GM21423 (cell line): ENCODE measurements around the gene LPP.

ENCODE experiments used
- ATAC-seq: cut with Tn5 transposase; IDR thresholded peaks from one replicate; pipeline ENCODE4 v1.9.1; 2021; ENCODE audit warnings: mild to moderate bottlenecking, moderate library complexity; ENCODE audit not compliant: unreplicated experiment

LPP gene

GRCh38 chr3:188807006-188807405 lies 653.0 kb downstream of the LPP start:
- ATAC-seq: no peak

GRCh38 chr3:188812198-188812597 lies 658.2 kb downstream of the LPP start:
- ATAC-seq: no peak

DNA sequence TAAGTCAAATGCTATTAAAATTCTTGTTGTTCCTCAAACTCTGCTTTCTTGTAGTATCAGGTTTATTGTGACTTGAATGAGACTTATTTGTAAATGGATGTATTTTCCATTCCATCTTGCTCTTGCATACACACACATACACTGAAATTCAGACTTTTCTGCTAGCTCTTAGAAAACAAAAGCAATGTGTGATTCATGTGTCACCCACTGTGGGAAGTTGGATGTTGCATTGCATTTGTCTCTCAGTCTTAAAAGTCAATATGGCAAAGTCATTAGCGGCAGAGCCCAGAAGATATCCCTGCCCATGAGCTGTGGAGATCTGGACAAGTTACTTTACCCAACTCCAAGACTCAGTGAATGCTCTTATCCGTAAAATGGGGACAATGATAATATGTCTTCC lies 660.6 kb downstream of the LPP start:
- ATAC-seq: no peak

- no peak for ATAC-seq
Measured at GRCh38 chr3:188817103-188817934, 663.4 kb downstream of the LPP start.

- ATAC-seq: no peak
Measured at GRCh38 chr3:188817935-188818269, 663.9 kb downstream of the LPP start.

DNA sequence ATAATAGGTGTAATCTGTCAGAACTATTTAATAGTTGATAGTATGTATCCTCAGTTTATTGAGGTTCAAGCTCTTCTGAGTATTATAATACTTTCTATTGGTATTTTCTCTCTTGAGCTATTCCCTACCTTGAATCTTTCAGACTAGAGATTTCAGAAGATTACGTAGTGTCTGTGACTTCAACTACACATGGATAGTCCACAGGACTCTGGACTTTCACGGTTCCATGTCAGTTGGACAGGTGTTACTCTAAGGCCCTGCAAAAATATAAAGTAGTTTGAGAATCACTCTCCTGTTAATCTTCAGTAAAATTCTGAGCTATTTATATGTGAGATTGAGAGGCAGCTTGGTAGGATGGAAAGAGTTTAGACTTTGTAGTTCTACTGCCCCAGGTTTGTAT lies 664.3 kb downstream of the LPP start:
- no peak for ATAC-seq

- ATAC-seq: no peak
Measured at GRCh38 chr3:188819939-188820338, 666.0 kb downstream of the LPP start.

GRCh38 chr3:188822004-188822403 lies 668.0 kb downstream of the LPP start:
- ATAC-seq: no peak

DNA sequence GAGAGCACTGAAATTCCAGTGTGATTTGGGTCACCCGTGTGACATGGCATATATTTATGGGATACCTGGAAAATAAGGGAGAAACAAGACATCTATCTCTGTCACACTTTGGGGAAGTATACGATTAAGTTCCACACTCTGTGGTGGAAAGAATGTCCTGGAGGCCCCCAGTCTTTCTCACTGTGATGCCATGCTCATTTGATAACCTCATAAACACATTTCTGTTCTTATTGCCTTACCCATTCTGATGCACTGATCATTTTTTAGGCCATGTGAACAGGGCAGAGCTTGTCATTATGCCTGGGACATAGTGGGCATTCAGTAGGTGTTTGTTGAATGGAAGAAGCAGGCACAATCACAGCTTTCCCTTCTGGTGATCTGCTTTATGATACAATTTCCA lies 668.5 kb downstream of the LPP start:
- no peak for ATAC-seq

- no peak for ATAC-seq
Measured at GRCh38 chr3:188824566-188824965, 670.6 kb downstream of the LPP start.

GRCh38 chr3:188825901-188826300 lies 671.9 kb downstream of the LPP start:
- ATAC-seq: no peak

- ATAC-seq: no peak
Measured at GRCh38 chr3:188826574-188826973, 672.6 kb downstream of the LPP start.

GRCh38 chr3:188827103-188827502 lies 673.1 kb downstream of the LPP start:
- ATAC-seq: no peak

DNA sequence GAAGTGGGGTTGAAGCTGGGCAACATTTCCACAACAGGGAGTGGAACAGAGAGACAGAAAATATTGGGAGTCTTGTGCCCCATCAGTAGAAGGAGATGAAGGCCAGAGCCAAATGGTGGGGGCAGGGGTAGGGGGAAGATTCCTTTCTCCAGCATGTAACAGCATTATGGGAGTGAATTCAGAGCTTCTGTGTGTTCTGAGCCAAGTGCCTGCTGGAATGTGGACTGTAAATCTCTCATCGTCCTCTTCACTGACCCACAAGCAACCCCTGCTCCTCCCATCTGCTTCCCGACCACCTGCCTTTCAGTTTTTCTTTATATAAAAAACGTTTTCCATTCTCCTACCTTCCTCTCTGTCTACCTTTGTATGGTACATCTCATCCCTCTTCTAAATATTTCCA lies 673.6 kb downstream of the LPP start:
- no peak for ATAC-seq

DNA sequence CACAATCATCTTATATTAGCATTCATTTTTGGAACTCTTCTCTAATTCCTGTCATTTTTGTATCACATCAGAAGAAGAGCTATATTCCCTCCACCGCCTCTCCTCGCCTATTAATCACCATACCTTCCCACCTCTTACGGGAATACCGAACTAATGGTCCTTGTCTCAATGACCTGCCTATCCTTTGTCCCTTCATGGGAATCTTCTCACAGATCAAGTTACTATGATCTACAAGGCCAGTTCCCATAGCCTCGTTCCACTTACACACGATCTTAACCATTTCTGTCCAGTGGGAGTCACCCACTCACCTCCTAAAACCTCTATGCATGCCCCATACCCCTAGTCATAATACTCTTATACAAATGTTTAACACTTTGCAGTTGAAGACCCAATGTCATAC lies 675.2 kb downstream of the LPP start:
- ATAC-seq: no peak

- ATAC-seq: no peak
Measured at GRCh38 chr3:188829576-188829975, 675.6 kb downstream of the LPP start.

- ATAC-seq: no peak
Measured at GRCh38 chr3:188830893-188831292, 676.9 kb downstream of the LPP start.

GRCh38 chr3:188832146-188832545 lies 678.2 kb downstream of the LPP start:
- no peak for ATAC-seq

- no peak for ATAC-seq
Measured at GRCh38 chr3:188832961-188833721, 679.2 kb downstream of the LPP start.

DNA sequence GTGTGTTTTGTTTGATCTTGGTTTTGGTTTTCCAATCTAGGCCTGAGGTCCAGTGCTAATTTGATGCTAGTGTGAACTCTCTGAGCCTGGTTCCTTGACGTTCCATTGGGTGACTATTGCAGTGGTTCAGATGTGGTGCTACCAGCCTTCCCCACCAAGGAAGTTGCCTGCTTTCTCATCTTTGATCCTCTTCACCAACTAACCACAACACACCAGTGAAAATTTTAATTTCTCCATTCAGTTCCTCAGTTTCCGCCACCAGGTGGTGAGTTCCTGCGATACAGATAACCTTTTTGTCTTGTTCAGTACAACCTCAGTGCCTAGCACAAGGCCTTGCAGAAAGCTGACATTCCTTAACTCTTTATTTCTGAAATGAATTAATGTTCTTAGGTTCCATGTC lies 680.4 kb downstream of the LPP start:
- no peak for ATAC-seq

DNA sequence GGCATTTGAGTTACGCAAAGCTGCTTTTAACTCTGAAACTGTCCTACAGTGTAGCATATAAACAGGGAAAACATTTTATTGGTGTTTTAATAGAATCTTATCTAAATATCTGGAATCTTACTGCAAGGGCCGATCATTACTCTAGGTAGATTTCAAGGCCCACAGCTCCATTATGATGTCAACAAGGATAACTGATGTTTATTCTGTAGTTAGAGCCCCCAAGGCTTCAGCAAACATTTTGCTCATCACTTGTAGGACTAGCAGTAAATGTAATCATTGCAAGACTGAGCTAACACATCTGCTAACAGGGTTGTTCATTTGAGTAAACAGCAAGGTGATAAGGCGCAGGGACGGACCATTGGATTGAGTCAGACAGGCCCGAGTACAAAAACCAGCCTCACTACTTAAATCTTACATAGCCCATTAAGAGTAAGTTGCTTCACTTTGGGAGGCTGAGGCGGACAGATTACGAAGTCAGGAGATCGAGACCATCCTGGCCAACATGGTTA lies 685.3 kb downstream of the LPP start:
- ATAC-seq: no peak

- ATAC-seq: no peak
Measured at GRCh38 chr3:188840290-188840689, 686.3 kb downstream of the LPP start.
